Vagina (tissue), 2 donors: ENCODE measurements around the gene ANKRD63. TPM values are rescaled to one million over a fixed set of nuclear protein-coding genes. Genes with fewer than 3 reads are reported as not detected.

Experiments
- DNase-seq, 2 donors: peaks; one replicate each; pipeline ENCODE4 v3.0.0-alpha.2; 2017; ENCODE audit errors: extremely low spot score in 2 of 2
- H3K27ac ChIP-seq: fragments of 200-600 bp; sonication (generic); one replicate; pipeline ENCODE4 v1.5.1; 2019
- H3K27me3 ChIP-seq: fragments of 200-600 bp; sonication (generic); one replicate; pipeline ENCODE4 v1.5.1; 2019
- H3K36me3 ChIP-seq, 2 donors: fragments of 200-600 bp; sonication (generic); one replicate each; pipeline ENCODE4 v1.5.1; 2017 to 2019
- H3K4me1 ChIP-seq: fragments of 200-600 bp; sonication (generic); one replicate; pipeline ENCODE4 v1.5.1; 2019
- H3K4me3 ChIP-seq, 2 donors: fragments of 200-600 bp; sonication (generic); 1 replicate in 1 of 2; 2 replicates in 1 of 2; pipeline ENCODE4 v1.5.1; 2016 to 2019
- H3K9me3 ChIP-seq: fragments of 200-600 bp; sonication (generic); one replicate; pipeline ENCODE4 v1.5.1; 2019
- CTCF ChIP-seq, 3 experiments: fragments of 450-650 bp in 2 of 3; fragments of 200-600 bp in 1 of 3; sonication (generic) in 1 of 3; IDR thresholded peaks; one replicate each; pipeline ENCODE4 v1.5.1; 2017 to 2019; ENCODE audit warnings: antibody characterized with exemption in 3 of 3, mild to moderate bottlenecking in 2 of 3, moderate library complexity in 2 of 3
- POLR2A ChIP-seq, 2 donors: fragments of 450-650 bp; IDR thresholded peaks; one replicate each; pipeline ENCODE4 v1.6.1; 2017; ENCODE audit warnings: antibody characterized with exemption in 2 of 2, mild to moderate bottlenecking in 2 of 2, moderate library complexity in 2 of 2
- POLR2AphosphoS5 ChIP-seq, 2 donors: sonication (generic); formaldehyde crosslinking; IDR thresholded peaks; one replicate each; pipeline ENCODE4 v1.9.0; 2017; ENCODE audit warnings: antibody characterized with exemption in 2 of 2, mild to moderate bottlenecking in 2 of 2, low read depth in 1 of 2; ENCODE audit not compliant: insufficient read depth in 1 of 2
- intact Hi-C: fragments of 100-400 bp; cut with DNase I; formaldehyde crosslinking; loops from one replicate; pipeline ENCODE4 v1.15.1; 2023
- total RNA-seq: library from RNA; depleted of rRNA; stranded (reverse); fragments of >200 nt; gene quantifications from one replicate; pipeline ENCODE4 v1.2.3, GENCODE V29; 2016

Gene ANKRD63
- total RNA-seq, 1 donor from 2014 or later: not detected

- Histone ChIP-seq H3K4me3 (no peak overlapping the region), H3K27me3 (no peaks in the 10 kb centered on the region), H3K9me3 (no peaks in the 10 kb centered on the region), H3K27ac (peak overlapping the region; percentile 36), H3K36me3 (no peaks in the 10 kb centered on the region), H3K4me1 (peaks cover 44% of the 10 kb centered on the region)
- intact Hi-C loops: no loop called here
- no peak for TF ChIP-seq POLR2AphosphoS5 (IDR thresholded peaks at IDR 0.05; ENCODE audit: insufficient read depth in 1 of 2, low read depth in 1 of 2)
- TF ChIP-seq CTCF (IDR thresholded peaks at IDR 0.05): no peak
- no peak for TF ChIP-seq POLR2A (IDR thresholded peaks at IDR 0.05)
- DNase-seq: no peak
These were observed 37.0 kb downstream of the ANKRD63 start for GRCh38 chr15:40245666-40246450.

GRCh38 chr15:40244961-40245523 is 37.8 kb downstream of the ANKRD63 start:
- Histone ChIP-seq H3K4me3 (no peak overlapping the region), H3K36me3 (no peaks in the 10 kb centered on the region), H3K27me3 (no peaks in the 10 kb centered on the region), H3K9me3 (no peaks in the 10 kb centered on the region), H3K27ac (no peak overlapping the region), H3K4me1 (peaks cover 38% of the 10 kb centered on the region)
- TF ChIP-seq POLR2A (IDR thresholded peaks at IDR 0.05) (no peak), POLR2AphosphoS5 (IDR thresholded peaks at IDR 0.05; ENCODE audit: insufficient read depth in 1 of 2, low read depth in 1 of 2) (peak in 1 of 2 donors; percentile 19)
- DNase-seq: no peak
- intact Hi-C loops: no loop called here

GRCh38 chr15:40243126-40243810 is 39.6 kb downstream of the ANKRD63 start:
- peaks cover 36% of the 10 kb centered on the region for H3K4me1 ChIP-seq
- H3K9me3 ChIP-seq: no peaks in the 10 kb centered on the region
- TF ChIP-seq CTCF (IDR thresholded peaks at IDR 0.05) (no peak), POLR2A (IDR thresholded peaks at IDR 0.05) (no peak), POLR2AphosphoS5 (IDR thresholded peaks at IDR 0.05; ENCODE audit: insufficient read depth in 1 of 2, low read depth in 1 of 2) (peak in 1 of 2 donors; percentile 21)
- intact Hi-C loops: no loop called here
- no peak overlapping the region for H3K4me3 ChIP-seq
- DNase-seq: no peak
- H3K27ac ChIP-seq: no peak overlapping the region
- no peaks in the 10 kb centered on the region for H3K36me3 ChIP-seq
- H3K27me3 ChIP-seq: no peaks in the 10 kb centered on the region

GRCh38 chr15:40242601-40243000 is 40.3 kb downstream of the ANKRD63 start:
- no peak for TF ChIP-seq POLR2A (IDR thresholded peaks at IDR 0.05)
- no peak overlapping the region for H3K4me3 ChIP-seq
- H3K27me3 ChIP-seq: no peaks in the 10 kb centered on the region
- no peaks in the 10 kb centered on the region for H3K36me3 ChIP-seq
- peaks cover 35% of the 10 kb centered on the region for H3K4me1 ChIP-seq
- DNase-seq: peak in 1 of 2 donors; percentile 72
- H3K9me3 ChIP-seq: no peaks in the 10 kb centered on the region
- intact Hi-C loops: no loop called here
- no peak overlapping the region for H3K27ac ChIP-seq

- peaks cover 35% of the 10 kb centered on the region for H3K4me1 ChIP-seq
- TF ChIP-seq POLR2A (IDR thresholded peaks at IDR 0.05) (no peak), CTCF (IDR thresholded peaks at IDR 0.05) (no peak), POLR2AphosphoS5 (IDR thresholded peaks at IDR 0.05; ENCODE audit: insufficient read depth in 1 of 2, low read depth in 1 of 2) (no peak)
- H3K27me3 ChIP-seq: no peaks in the 10 kb centered on the region
- H3K36me3 ChIP-seq: no peaks in the 10 kb centered on the region
- no peaks in the 10 kb centered on the region for H3K9me3 ChIP-seq
- intact Hi-C loops: no loop called here
- H3K27ac ChIP-seq: no peak overlapping the region
- no peak overlapping the region for H3K4me3 ChIP-seq
- DNase-seq: peak in 1 of 2 donors; percentile 77
These were observed 40.7 kb downstream of the ANKRD63 start for GRCh38 chr15:40242213-40242599.
